Left lung (tissue), 10 donors: ENCODE measurements around the gene LOXL3. TPM values are rescaled to one million over a fixed set of nuclear protein-coding genes. Genes with fewer than 3 reads are reported as not detected.
A peak's percentile ranks its signal among the peaks of the same experiment; 100 is the strongest.

Experiments
- ATAC-seq: fragments of 200-7000 bp; cut with Tn5 transposase; one replicate; pipeline ENCODE4 v1.9.1; 2020; ENCODE audit warnings: moderate library complexity
- DNase-seq, 4 donors: peaks; one replicate each; pipeline ENCODE4 v3.0.0-alpha.2; 2013 to 2020
- H3K27ac ChIP-seq, 2 donors: fragments of 200-600 bp; sonication (generic) in 1 of 2; one replicate each; pipeline versions ENCODE4 v1.5.0 to v1.8.0; 2020 to 2021
- H3K27me3 ChIP-seq, 2 donors: fragments of 200-600 bp; sonication (generic) in 1 of 2; one replicate each; pipeline versions ENCODE4 v1.5.0 to v1.8.0; 2020 to 2021
- H3K36me3 ChIP-seq, 2 donors: fragments of 200-600 bp; sonication (generic) in 1 of 2; one replicate each; pipeline versions ENCODE4 v1.5.0 to v1.8.0; 2020 to 2021
- H3K4me1 ChIP-seq, 2 donors: fragments of 200-600 bp; one replicate each; pipeline ENCODE4 v1.8.0; 2021
- H3K4me3 ChIP-seq, 2 donors: fragments of 200-600 bp; sonication (generic) in 1 of 2; one replicate each; pipeline versions ENCODE4 v1.5.0 to v1.8.0; 2020 to 2021; ENCODE audit warnings: mild to moderate bottlenecking in 1 of 2
- H3K9me3 ChIP-seq, 2 donors: fragments of 200-600 bp; sonication (generic) in 1 of 2; one replicate each; pipeline versions ENCODE4 v1.5.0 to v1.8.0; 2020 to 2021
- intact Hi-C, 2 donors: fragments of 100-400 bp; cut with DNase I; formaldehyde crosslinking; loops; one replicate each; pipeline versions ENCODE4 v1.11.2 to v1.14.2; 2022
- polyA plus RNA-seq, 6 donors: library from polyadenylated mRNA; unstranded; fragments of 120-200 nt; gene quantifications; one replicate each; pipeline ENCODE4 v1.2.1, GENCODE V29; 2013; ENCODE audit not compliant: insufficient read length in 6 of 6
- total RNA-seq, 2 donors: library from RNA; stranded (reverse); fragmentation: NEBNext Ultra II Directional; extraction: Animal tissue kit (Norgen Biotek cat#: 25700); gene quantifications; one replicate each; pipeline ENCODE4 v1.2.1, GENCODE V29; 2021
- TF ChIP-seq, protein P1 (sequence below), 2 donors: fragments of 200-600 bp; sonication (generic) in 1 of 2; IDR thresholded peaks; one replicate each; pipeline versions ENCODE4 v1.5.0 to v1.8.0; 2021; ENCODE audit warnings: antibody characterized with exemption in 2 of 2
- donor health status: DM: no; HTN: yes; CAD: no.
- donor health status: DM: no; HTN: no; CAD: no.

Gene LOXL3
- total and polyA plus RNA-seq, 8 donors = 8.4 to 12.2 (median 10.0) TPM

DNA sequence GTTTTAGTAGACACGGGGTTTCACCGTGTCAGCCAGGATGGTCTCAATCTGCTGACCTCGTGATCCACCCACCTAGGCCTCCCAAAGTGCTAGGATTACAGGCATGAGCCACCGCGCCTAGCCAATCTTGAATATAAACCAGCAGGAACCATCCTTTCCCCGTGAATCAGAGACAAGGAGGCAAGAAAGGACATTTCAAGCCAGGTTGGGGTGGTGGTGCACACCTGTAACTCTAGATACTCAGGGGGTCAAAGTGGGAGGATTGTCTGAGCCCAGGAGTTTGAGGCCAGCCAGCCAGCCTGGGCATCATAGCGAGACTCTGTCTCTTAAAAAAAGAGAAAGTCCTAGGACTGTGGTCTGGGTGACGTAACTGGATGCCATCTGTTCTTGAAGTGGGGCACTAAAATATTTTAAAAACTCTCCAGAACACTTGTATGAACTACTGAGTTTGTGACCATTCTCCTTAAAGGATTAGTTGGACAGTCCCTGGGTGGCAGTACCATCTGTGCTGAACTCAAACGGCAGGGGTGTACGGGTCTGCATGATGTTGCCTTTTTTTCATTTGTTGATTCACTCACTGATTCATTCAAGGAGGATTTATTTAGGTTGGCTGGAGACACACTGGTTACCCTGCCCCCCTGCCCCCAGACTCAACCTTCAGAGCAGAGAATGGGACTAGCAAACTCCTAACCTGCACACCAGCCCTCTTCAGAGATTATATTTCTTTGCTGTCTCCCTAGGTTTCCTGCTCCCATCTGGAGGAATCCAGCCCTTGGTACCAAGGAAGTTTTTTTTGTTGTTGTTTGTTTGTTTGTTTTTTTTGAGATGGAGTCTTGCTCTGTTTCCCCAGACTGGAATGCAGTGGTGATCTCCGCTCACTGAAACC, 42.4 kb downstream of the LOXL3 start:
- intact Hi-C loops = no loop called here
- TF ChIP-seq, protein P1, sequence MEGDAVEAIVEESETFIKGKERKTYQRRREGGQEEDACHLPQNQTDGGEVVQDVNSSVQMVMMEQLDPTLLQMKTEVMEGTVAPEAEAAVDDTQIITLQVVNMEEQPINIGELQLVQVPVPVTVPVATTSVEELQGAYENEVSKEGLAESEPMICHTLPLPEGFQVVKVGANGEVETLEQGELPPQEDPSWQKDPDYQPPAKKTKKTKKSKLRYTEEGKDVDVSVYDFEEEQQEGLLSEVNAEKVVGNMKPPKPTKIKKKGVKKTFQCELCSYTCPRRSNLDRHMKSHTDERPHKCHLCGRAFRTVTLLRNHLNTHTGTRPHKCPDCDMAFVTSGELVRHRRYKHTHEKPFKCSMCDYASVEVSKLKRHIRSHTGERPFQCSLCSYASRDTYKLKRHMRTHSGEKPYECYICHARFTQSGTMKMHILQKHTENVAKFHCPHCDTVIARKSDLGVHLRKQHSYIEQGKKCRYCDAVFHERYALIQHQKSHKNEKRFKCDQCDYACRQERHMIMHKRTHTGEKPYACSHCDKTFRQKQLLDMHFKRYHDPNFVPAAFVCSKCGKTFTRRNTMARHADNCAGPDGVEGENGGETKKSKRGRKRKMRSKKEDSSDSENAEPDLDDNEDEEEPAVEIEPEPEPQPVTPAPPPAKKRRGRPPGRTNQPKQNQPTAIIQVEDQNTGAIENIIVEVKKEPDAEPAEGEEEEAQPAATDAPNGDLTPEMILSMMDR (IDR thresholded peaks at IDR 0.05) = no peak

DNA sequence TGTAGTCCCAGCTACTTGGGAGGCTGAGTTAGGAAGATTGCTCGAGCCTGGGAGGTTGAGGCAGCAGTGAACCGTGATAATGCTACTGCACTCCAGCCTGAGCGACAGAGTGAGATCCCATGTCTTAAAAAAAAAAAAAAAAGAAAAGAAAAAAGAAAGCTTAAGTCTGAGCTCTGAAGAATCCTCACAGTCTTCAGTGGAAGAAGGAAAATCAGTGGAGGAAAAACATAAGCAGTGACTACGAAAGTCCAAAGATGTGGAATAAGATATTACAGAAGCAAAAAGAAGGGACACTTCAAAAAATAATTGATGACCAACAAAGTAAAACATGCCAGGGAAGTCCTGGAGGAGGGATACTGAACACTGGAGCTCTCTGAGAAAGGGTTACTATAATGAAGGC, 43.5 kb downstream of the LOXL3 start:
- Histone ChIP-seq H3K9me3 (no peaks in the 10 kb centered on the region), H3K4me1 (peaks cover 21 to 42% of the 10 kb centered on the region in 2 donors), H3K4me3 (no peak overlapping the region), H3K27ac (no peak overlapping the region), H3K36me3 (peaks cover 0 to 12% of the 10 kb centered on the region in 2 donors), H3K27me3 (peaks cover 64 to 73% of the 10 kb centered on the region in 2 donors)
- ATAC-seq (no peak), DNase-seq (no peak)
- TF ChIP-seq, protein P1 (IDR thresholded peaks at IDR 0.05) = no peak
- intact Hi-C loops = no loop called here

More for the DNA sequence above, 42.4 kb downstream of the LOXL3 start:
- no peak overlapping the region for H3K27ac ChIP-seq
- H3K4me3 ChIP-seq = no peak overlapping the region
- H3K36me3 ChIP-seq = peaks cover 0 to under 1% of the 10 kb centered on the region in 2 donors
- DNase-seq (no peak), ATAC-seq (no peak)
- H3K9me3 ChIP-seq = no peaks in the 10 kb centered on the region
- H3K4me1 ChIP-seq = peaks cover 16 to 42% of the 10 kb centered on the region in 2 donors
- H3K27me3 ChIP-seq = peaks cover 75 to 83% of the 10 kb centered on the region in 2 donors

DNA sequence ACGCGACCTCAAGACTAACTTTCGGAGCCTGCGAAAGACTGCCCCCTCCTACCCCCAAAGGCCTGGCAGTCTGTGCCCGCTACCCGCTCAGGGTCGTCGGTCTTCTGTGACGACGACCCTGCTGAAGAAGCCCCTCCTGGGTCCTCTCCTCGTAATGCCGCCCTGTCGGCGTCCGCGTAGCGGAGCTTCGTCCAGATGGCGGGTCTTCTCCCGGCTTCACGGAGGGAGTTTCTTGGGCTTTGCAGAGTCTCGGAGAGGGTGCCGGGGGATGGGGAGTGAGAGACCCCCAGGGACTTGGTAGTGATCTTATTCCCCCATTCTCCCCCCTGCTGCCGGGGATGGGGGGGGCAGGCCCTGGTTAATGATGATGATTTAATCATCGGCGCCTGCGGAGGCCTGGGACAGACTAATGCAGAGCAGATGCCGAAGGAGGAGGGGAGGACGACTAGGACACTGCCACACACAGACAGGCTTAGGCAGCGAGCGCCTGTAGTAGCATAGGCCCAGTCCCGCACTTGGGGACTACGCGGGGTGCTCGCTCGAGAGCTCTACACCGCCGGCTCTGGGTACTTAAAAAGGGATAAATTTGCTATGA, 45.7 kb downstream of the LOXL3 start:
- Histone ChIP-seq H3K4me3 (peak overlapping the region; percentile 52 to 79), H3K4me1 (peaks cover 24 to 47% of the 10 kb centered on the region in 2 donors), H3K9me3 (no peaks in the 10 kb centered on the region), H3K27me3 (peaks cover 41 to 57% of the 10 kb centered on the region in 2 donors), H3K27ac (peak overlapping the region; percentile 98), H3K36me3 (peaks cover 0 to 18% of the 10 kb centered on the region in 2 donors)
- ATAC-seq = peak; percentile 31
- DNase-seq = no peak
- TF ChIP-seq, protein P1 (IDR thresholded peaks at IDR 0.05) = no peak
- intact Hi-C loops = no loop called here

DNA sequence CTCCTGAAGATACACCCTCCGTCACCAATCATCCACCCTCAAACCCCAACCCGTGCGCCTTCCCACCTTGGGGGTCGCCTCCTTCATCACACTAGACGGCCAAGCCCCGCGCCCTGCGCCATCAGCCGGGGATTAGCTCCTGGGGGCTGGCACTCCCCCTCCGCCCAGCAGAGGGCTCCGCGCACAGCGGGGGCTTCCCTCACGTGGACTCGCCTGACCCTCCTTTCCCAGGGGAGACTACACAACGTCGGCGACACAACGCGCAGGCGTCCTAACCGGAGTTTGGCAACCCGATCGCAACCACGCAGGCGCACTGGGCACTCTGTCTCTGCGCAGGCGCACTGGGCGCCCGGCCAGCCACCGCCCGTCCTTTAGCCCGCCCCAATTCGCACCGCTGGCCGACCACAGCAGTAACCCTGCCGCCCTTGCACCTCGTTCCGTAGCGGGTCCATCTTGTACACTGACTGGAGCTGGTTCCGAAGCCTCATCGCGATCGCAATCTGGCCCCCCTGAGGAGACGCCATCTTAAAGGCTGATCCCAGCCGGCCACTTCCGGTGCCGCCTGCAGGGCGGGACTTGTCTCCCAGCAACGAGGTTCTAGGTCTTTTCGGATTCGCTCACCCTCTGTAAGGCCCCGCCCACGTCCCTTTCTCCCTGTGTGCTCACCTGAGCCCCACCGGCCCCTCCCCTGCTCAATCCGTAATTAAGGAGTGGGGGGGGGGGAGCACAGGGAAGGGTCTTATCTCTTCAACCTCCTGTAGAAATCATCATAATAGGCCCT, 46.4 kb downstream of the LOXL3 start, which contains the start of gene PCGF1:
Gene PCGF1, minus strand, starts transcription at position 551 of the 781 bp plus-strand sequence. Its CDS starts 27 bp downstream, at position 524.
- peak; percentile 96 to 100 (median 99) for DNase-seq
- peaks cover 34 to 57% of the 10 kb centered on the region in 2 donors for H3K27me3 ChIP-seq
- H3K4me1 ChIP-seq = peaks cover 24 to 52% of the 10 kb centered on the region in 2 donors
- H3K27ac ChIP-seq = peak within 1 kb of the TSS; percentile 98
- peak within 1 kb of the TSS; percentile 52 to 79 for H3K4me3 ChIP-seq
- ATAC-seq = peak; percentile 91
- no peaks in the 10 kb centered on the region for H3K9me3 ChIP-seq
- TF ChIP-seq, protein P1 (IDR thresholded peaks at IDR 0.05) = peak in 1 of 2 donors; percentile 32
- peaks cover 0 to 18% of the 10 kb centered on the region in 2 donors for H3K36me3 ChIP-seq
- intact Hi-C loops = no loop called here
